Neuronal stem cell (in vitro differentiated cells): ENCODE data around the gene TXNDC5.

Experiments used
- DNase-seq: peaks from one replicate; pipeline ENCODE4 v3.0.0-alpha.2; 2013; ENCODE audit warnings: low spot score
- H2AFZ ChIP-seq: one replicate; pipeline ENCODE4 v1.6.1; 2013; ENCODE audit warnings: mild to moderate bottlenecking, low read length, inconsistent platforms
- H2AK5ac ChIP-seq: 2 replicates; pipeline ENCODE4 v1.6.1; 2013; ENCODE audit warnings: low read depth, mild to moderate bottlenecking, inconsistent platforms, low read length, moderate library complexity, mixed read lengths
- H2BK120ac ChIP-seq: 2 replicates; pipeline ENCODE4 v1.6.1; 2013; ENCODE audit warnings: low read depth, mild to moderate bottlenecking, inconsistent platforms, low read length, moderate library complexity, mixed read lengths
- H2BK12ac ChIP-seq: one replicate; pipeline ENCODE4 v1.6.1; 2013; ENCODE audit warnings: low read length, inconsistent platforms
- H2BK15ac ChIP-seq: 2 replicates; pipeline ENCODE4 v1.6.1; 2013; ENCODE audit warnings: mild to moderate bottlenecking, low read length, inconsistent platforms, mixed read lengths
- H2BK5ac ChIP-seq: one replicate; pipeline ENCODE4 v1.6.1; 2013; ENCODE audit warnings: inconsistent platforms, mild to moderate bottlenecking, low read length, moderate library complexity
- H3K14ac ChIP-seq: one replicate; pipeline ENCODE4 v1.6.1; 2013; ENCODE audit warnings: low read length, inconsistent platforms
- H3K18ac ChIP-seq: 2 replicates; pipeline ENCODE4 v1.6.1; 2013; ENCODE audit warnings: low read length, inconsistent platforms
- H3K23ac ChIP-seq: 2 replicates; pipeline ENCODE4 v1.6.1; 2013; ENCODE audit warnings: low read depth, mild to moderate bottlenecking, mixed read lengths, low read length, inconsistent platforms; ENCODE audit not compliant: poor library complexity
- H3K27ac ChIP-seq: replicated peaks from 3 replicates; pipeline ENCODE4 v1.5.1; 2013; ENCODE audit warnings: low read length, inconsistent platforms
- H3K27me3 ChIP-seq, 3 experiments: 2 replicates each; pipeline ENCODE4 v1.6.1; 2013; ENCODE audit warnings: low read length in 3 of 3, mild to moderate bottlenecking in 2 of 3, inconsistent platforms in 1 of 3, low read depth in 1 of 3, mixed read lengths in 1 of 3, moderate library complexity in 1 of 3; ENCODE audit not compliant: control insufficient read depth in 3 of 3, insufficient read depth in 3 of 3
- H3K36me3 ChIP-seq, 2 donors: replicated peaks in 1 of 2; 2 replicates each; pipeline ENCODE4 v1.6.1; 2013; ENCODE audit warnings: low read length in 2 of 2; ENCODE audit not compliant: control insufficient read depth in 2 of 2, insufficient read depth in 2 of 2
- H3K4ac ChIP-seq: 2 replicates; pipeline ENCODE4 v1.6.1; 2013; ENCODE audit warnings: inconsistent platforms, mild to moderate bottlenecking, low read length, moderate library complexity
- H3K4me1 ChIP-seq, 2 donors: 1 replicate in 1 of 2; 2 replicates in 1 of 2; pipeline ENCODE4 v1.6.1; 2013; ENCODE audit warnings: low read length in 2 of 2, low read depth in 1 of 2; ENCODE audit not compliant: control insufficient read depth in 2 of 2, insufficient read depth in 1 of 2
- H3K4me2 ChIP-seq: one replicate; pipeline ENCODE4 v1.6.1; 2013; ENCODE audit warnings: mild to moderate bottlenecking, low read length, inconsistent platforms; ENCODE audit not compliant: insufficient read depth, poor library complexity, severe bottlenecking
- H3K4me3 ChIP-seq, 2 donors: 2 replicates each; pipeline ENCODE4 v1.5.1; 2013; ENCODE audit warnings: low read length in 2 of 2, mild to moderate bottlenecking in 2 of 2, inconsistent platforms in 1 of 2, moderate library complexity in 1 of 2
- H3K79me1 ChIP-seq: one replicate; pipeline ENCODE4 v1.6.1; 2013; ENCODE audit warnings: low read depth, mild to moderate bottlenecking, inconsistent platforms, low read length, moderate library complexity
- H3K9ac ChIP-seq: one replicate; pipeline ENCODE4 v1.6.1; 2013; ENCODE audit warnings: mild to moderate bottlenecking, low read depth, low read length, inconsistent platforms; ENCODE audit not compliant: poor library complexity
- H3K9me3 ChIP-seq, 2 donors: replicated peaks in 1 of 2; 2 replicates each; pipeline versions ENCODE3 to v1.6.1; 2013; ENCODE audit warnings: low read length in 2 of 2, mild to moderate bottlenecking in 2 of 2, inconsistent platforms in 1 of 2, low read depth in 1 of 2, mixed read lengths in 1 of 2, moderate library complexity in 1 of 2; ENCODE audit not compliant: control insufficient read depth in 2 of 2, insufficient read depth in 1 of 2
- H4K8ac ChIP-seq: one replicate; pipeline ENCODE4 v1.6.1; 2013; ENCODE audit warnings: low read depth, mild to moderate bottlenecking, inconsistent platforms, low read length, moderate library complexity
- H4K91ac ChIP-seq: one replicate; pipeline ENCODE4 v1.6.1; 2013; ENCODE audit warnings: low read length, low read depth, mild to moderate bottlenecking, inconsistent platforms; ENCODE audit not compliant: poor library complexity
- WGBS, 2 donors: extraction: QIAGEN DNeasy Blood & Tissue Kit; methylation state at CpG; one replicate each; pipeline ENCODE4 v1.1.7; 2013; ENCODE audit warnings: missing lambda C conversion rate in 2 of 2, mixed read lengths in 1 of 2; ENCODE audit not compliant: insufficient read length in 2 of 2, insufficient replicate concordance in 1 of 2; ENCODE audit errors: extremely low coverage in 2 of 2; 5-methylcytosine and 5-hydroxymethylcytosine counted together

Gene TXNDC5

GRCh38 chr6:7882505-7883257 lies 27.9 kb downstream of the TXNDC5 start:
- no peak overlapping the region for H3K23ac ChIP-seq
- H3K14ac ChIP-seq = no peak overlapping the region
- H3K36me3 ChIP-seq = peaks cover 47 to 75% of the 10 kb centered on the region in 2 donors
- no peak overlapping the region for H2BK120ac ChIP-seq
- H3K27ac ChIP-seq = no peak overlapping the region
- H3K4ac ChIP-seq = no peak overlapping the region
- no peak overlapping the region for H4K8ac ChIP-seq
- no CpG with 5 or more reads among the region's 19 CpGs for WGBS, 2 donors
- H3K4me1 ChIP-seq = no peaks in the 10 kb centered on the region
- no peak overlapping the region for H2BK15ac ChIP-seq
- H4K91ac ChIP-seq = no peak overlapping the region
- H3K4me2 ChIP-seq = no peak overlapping the region
- H2BK5ac ChIP-seq = no peak overlapping the region
- no peaks in the 10 kb centered on the region for H3K79me1 ChIP-seq
- no peak overlapping the region for H2AK5ac ChIP-seq
- H2BK12ac ChIP-seq = no peak overlapping the region
- no peak overlapping the region for H3K9ac ChIP-seq
- no peaks in the 10 kb centered on the region for H3K9me3 ChIP-seq
- no peaks in the 10 kb centered on the region for H3K27me3 ChIP-seq
- H2AFZ ChIP-seq = no peak overlapping the region
- no peak for DNase-seq
- H3K18ac ChIP-seq = no peak overlapping the region
- no peak overlapping the region for H3K4me3 ChIP-seq

GRCh38 chr6:7881765-7882500 lies 28.7 kb downstream of the TXNDC5 start:
- H3K9me3 ChIP-seq = no peaks in the 10 kb centered on the region
- H3K23ac ChIP-seq = no peak overlapping the region
- H3K9ac ChIP-seq = no peak overlapping the region
- H3K14ac ChIP-seq = no peak overlapping the region
- H4K8ac ChIP-seq = no peak overlapping the region
- no CpG with 5 or more reads among the region's 8 CpGs for WGBS, 2 donors
- no peak overlapping the region for H2BK12ac ChIP-seq
- H4K91ac ChIP-seq = no peak overlapping the region
- H3K79me1 ChIP-seq = no peaks in the 10 kb centered on the region
- H3K4ac ChIP-seq = no peak overlapping the region
- no peak overlapping the region for H3K4me3 ChIP-seq
- H3K4me2 ChIP-seq = no peak overlapping the region
- no peaks in the 10 kb centered on the region for H3K27me3 ChIP-seq
- peaks cover 42 to 68% of the 10 kb centered on the region in 2 donors for H3K36me3 ChIP-seq
- no peaks in the 10 kb centered on the region for H3K4me1 ChIP-seq
- H2AK5ac ChIP-seq = no peak overlapping the region
- no peak overlapping the region for H2BK5ac ChIP-seq
- H2BK120ac ChIP-seq = no peak overlapping the region
- DNase-seq = no peak
- H2BK15ac ChIP-seq = no peak overlapping the region
- H2AFZ ChIP-seq = no peak overlapping the region
- no peak overlapping the region for H3K27ac ChIP-seq
- H3K18ac ChIP-seq = no peak overlapping the region

- no peak overlapping the region for H3K4me2 ChIP-seq
- no peaks in the 10 kb centered on the region for H3K27me3 ChIP-seq
- no peaks in the 10 kb centered on the region for H3K79me1 ChIP-seq
- H3K18ac ChIP-seq = no peak overlapping the region
- no peak overlapping the region for H3K14ac ChIP-seq
- H3K4me1 ChIP-seq = no peaks in the 10 kb centered on the region
- H2BK120ac ChIP-seq = no peak overlapping the region
- H3K9me3 ChIP-seq = no peaks in the 10 kb centered on the region
- no peak overlapping the region for H3K9ac ChIP-seq
- no peak overlapping the region for H3K4me3 ChIP-seq
- H2BK5ac ChIP-seq = no peak overlapping the region
- peaks cover 32 to 55% of the 10 kb centered on the region in 2 donors for H3K36me3 ChIP-seq
- no CpG with 5 or more reads among the region's 9 CpGs for WGBS, 2 donors
- no peak overlapping the region for H3K4ac ChIP-seq
- no peak overlapping the region for H4K8ac ChIP-seq
- H2AK5ac ChIP-seq = no peak overlapping the region
- no peak for DNase-seq
- no peak overlapping the region for H3K27ac ChIP-seq
- no peak overlapping the region for H2BK12ac ChIP-seq
- no peak overlapping the region for H2BK15ac ChIP-seq
- no peak overlapping the region for H3K23ac ChIP-seq
- H2AFZ ChIP-seq = no peak overlapping the region
- no peak overlapping the region for H4K91ac ChIP-seq
Measured at GRCh38 chr6:7880718-7881107, 29.9 kb downstream of the TXNDC5 start.

GRCh38 chr6:7879980-7880717 lies 30.4 kb downstream of the TXNDC5 start:
- H3K27ac ChIP-seq = no peak overlapping the region
- no peaks in the 10 kb centered on the region for H3K9me3 ChIP-seq
- no peak overlapping the region for H3K18ac ChIP-seq
- H2BK12ac ChIP-seq = no peak overlapping the region
- no peak overlapping the region for H2AK5ac ChIP-seq
- no CpG with 5 or more reads among the region's 13 CpGs for WGBS, 2 donors
- H3K36me3 ChIP-seq = peaks cover 29 to 50% of the 10 kb centered on the region in 2 donors
- H2BK5ac ChIP-seq = no peak overlapping the region
- H4K8ac ChIP-seq = no peak overlapping the region
- H2BK120ac ChIP-seq = no peak overlapping the region
- H3K4me2 ChIP-seq = no peak overlapping the region
- no peak overlapping the region for H3K14ac ChIP-seq
- H3K4me3 ChIP-seq = no peak overlapping the region
- H2BK15ac ChIP-seq = no peak overlapping the region
- no peaks in the 10 kb centered on the region for H3K79me1 ChIP-seq
- no peak overlapping the region for H3K23ac ChIP-seq
- no peak overlapping the region for H3K9ac ChIP-seq
- H3K4ac ChIP-seq = no peak overlapping the region
- H4K91ac ChIP-seq = no peak overlapping the region
- no peak overlapping the region for H2AFZ ChIP-seq
- no peaks in the 10 kb centered on the region for H3K4me1 ChIP-seq
- no peak for DNase-seq
- H3K27me3 ChIP-seq = no peaks in the 10 kb centered on the region
